Smooth muscle cell (in vitro differentiated cells): Measurements from ENCODE around the gene SRGAP2. TPM values are rescaled to one million over a fixed set of nuclear protein-coding genes. Genes with fewer than 3 reads are reported as not detected.
"Not testable (repeated sequence)": the region's sequence is repeated elsewhere in the genome, so short reads cannot be mapped to it uniquely, and the experiment has no call there.

Experiments used
- DNase-seq: peaks from one replicate; lab custom pipeline; 2025; ENCODE audit not compliant: unreplicated experiment; lab: John Stamatoyannopoulos, UW
- H2AFZ ChIP-seq: fragments of 200-600 bp; sonication (generic); 2 replicates; pipeline ENCODE4 v1.6.0; 2016; ENCODE audit warnings: antibody characterized with exemption, low read depth, mild to moderate bottlenecking
- H3F3A ChIP-seq: fragments of 200-600 bp; sonication (generic); 2 replicates; pipeline ENCODE4 v1.6.0; 2017; ENCODE audit warnings: antibody characterized with exemption, low read depth
- H3K27ac ChIP-seq: fragments of 200-600 bp; sonication (generic); 2 replicates; pipeline ENCODE4 v1.5.1; 2016; ENCODE audit warnings: low read depth, mild to moderate bottlenecking
- H3K27me3 ChIP-seq: fragments of 200-600 bp; sonication (generic); 2 replicates; pipeline ENCODE4 v1.6.1; 2016; ENCODE audit warnings: low read depth, mild to moderate bottlenecking
- H3K36me3 ChIP-seq: fragments of 200-600 bp; sonication (generic); 2 replicates; pipeline ENCODE4 v1.5.1; 2016; ENCODE audit warnings: low read depth
- H3K4me1 ChIP-seq: fragments of 200-600 bp; sonication (generic); 2 replicates; pipeline ENCODE4 v1.5.1; 2016; ENCODE audit warnings: low read depth
- H3K4me2 ChIP-seq: fragments of 200-600 bp; sonication (generic); 2 replicates; pipeline ENCODE4 v1.6.0; 2016; ENCODE audit warnings: mild to moderate bottlenecking
- H3K4me3 ChIP-seq: fragments of 200-600 bp; sonication (generic); 2 replicates; pipeline ENCODE4 v1.5.1; 2016; ENCODE audit warnings: mild to moderate bottlenecking
- H3K79me2 ChIP-seq: fragments of 200-600 bp; sonication (generic); 2 replicates; pipeline ENCODE4 v1.6.0; 2016; ENCODE audit warnings: low read depth, mild to moderate bottlenecking
- H3K9ac ChIP-seq: fragments of 200-600 bp; sonication (generic); 2 replicates; pipeline ENCODE4 v1.6.0; 2016; ENCODE audit warnings: low read depth
- H3K9me3 ChIP-seq: fragments of 200-600 bp; sonication (generic); replicated peaks from 2 replicates; pipeline ENCODE4 v1.5.1; 2016; ENCODE audit warnings: low read depth
- H4K20me1 ChIP-seq: fragments of 200-600 bp; sonication (generic); 2 replicates; pipeline ENCODE4 v1.6.0; 2016; ENCODE audit warnings: low read depth
- WGBS: methylation state at CpG from one replicate; pipeline ENCODE4 v1.1.7; 2016; ENCODE audit warnings: low lambda C conversion rate; 5-methylcytosine and 5-hydroxymethylcytosine counted together
- polyA plus RNA-seq: library from polyadenylated mRNA; unstranded; fragments of >200 nt; fragmentation: Nextera tagmentation; extraction: Ambion mirVana; gene quantifications from 2 replicates; pipeline ENCODE4 v1.2.1, GENCODE V29; 2016
- total RNA-seq: library from RNA; depleted of rRNA; stranded (reverse); fragments of >200 nt; gene quantifications from 2 replicates; pipeline ENCODE4 v1.2.3, GENCODE V29; 2014

The SRGAP2 gene
- total and polyA plus RNA-seq, 2 experiments from 2014 or later = 28.0 to 62.9 TPM

- WGBS = 80% methylated on average over 4 of the region's 4 CpGs
- H3K9me3 ChIP-seq, H3F3A ChIP-seq, H3K4me2 ChIP-seq, H3K27me3 ChIP-seq, H3K79me2 ChIP-seq, H3K9ac ChIP-seq, H3K27ac ChIP-seq, H3K4me1 ChIP-seq, H3K36me3 ChIP-seq, H4K20me1 ChIP-seq, H2AFZ ChIP-seq, H3K4me3 ChIP-seq, DNase-seq: not testable (repeated sequence)
These were observed 22.0 kb downstream of the SRGAP2 start for GRCh38 chr1:206225386-206225785.

GRCh38 chr1:206226886-206227285, 23.5 kb downstream of the SRGAP2 start:
- not testable (repeated sequence) for H3K79me2 ChIP-seq, H3K4me3 ChIP-seq, H2AFZ ChIP-seq, H3K36me3 ChIP-seq, H3K4me1 ChIP-seq, H3K9ac ChIP-seq, H3K9me3 ChIP-seq, H3F3A ChIP-seq, H4K20me1 ChIP-seq, DNase-seq, H3K27me3 ChIP-seq, H3K4me2 ChIP-seq
- WGBS = 42% methylated on average over 4 of the region's 5 CpGs
- peak overlapping the region; percentile 49 for H3K27ac ChIP-seq

GRCh38 chr1:206229286-206229685, 25.9 kb downstream of the SRGAP2 start:
- H3K27me3 ChIP-seq, H3F3A ChIP-seq, H3K9ac ChIP-seq, DNase-seq, H3K4me1 ChIP-seq, H2AFZ ChIP-seq, H3K79me2 ChIP-seq, H3K36me3 ChIP-seq, H3K4me2 ChIP-seq, H3K4me3 ChIP-seq, H3K9me3 ChIP-seq, H3K27ac ChIP-seq, H4K20me1 ChIP-seq: not testable (repeated sequence)
- WGBS = 54% methylated on average over 2 of the region's 2 CpGs

GRCh38 chr1:206231989-206232388, 28.6 kb downstream of the SRGAP2 start:
- not testable (repeated sequence) for H3K4me2 ChIP-seq, H3K9ac ChIP-seq, H3F3A ChIP-seq, H3K4me1 ChIP-seq, H3K36me3 ChIP-seq, DNase-seq, H3K27me3 ChIP-seq, H3K79me2 ChIP-seq, H3K4me3 ChIP-seq, H3K9me3 ChIP-seq, H2AFZ ChIP-seq, H4K20me1 ChIP-seq
- peak overlapping the region; percentile 72 for H3K27ac ChIP-seq
- WGBS = 14% methylated on average over 9 of the region's 9 CpGs

GRCh38 chr1:206232970-206233645, 29.8 kb downstream of the SRGAP2 start:
- not testable (repeated sequence) for H3K4me3 ChIP-seq, DNase-seq, H3K27ac ChIP-seq, H4K20me1 ChIP-seq, H3K4me1 ChIP-seq, H3K9ac ChIP-seq, H3K9me3 ChIP-seq, H3K27me3 ChIP-seq, H2AFZ ChIP-seq, H3K79me2 ChIP-seq, H3K36me3 ChIP-seq, H3K4me2 ChIP-seq, H3F3A ChIP-seq
- 17% methylated on average over 2 of the region's 5 CpGs for WGBS

- H3K9me3 ChIP-seq, H3K4me3 ChIP-seq, H3F3A ChIP-seq, H3K9ac ChIP-seq, H3K36me3 ChIP-seq, H4K20me1 ChIP-seq, H3K4me2 ChIP-seq, H3K4me1 ChIP-seq, H3K79me2 ChIP-seq, DNase-seq, H3K27ac ChIP-seq, H3K27me3 ChIP-seq, H2AFZ ChIP-seq: not testable (repeated sequence)
- WGBS = 84% methylated on average over 3 of the region's 3 CpGs
These were observed 31.0 kb downstream of the SRGAP2 start for GRCh38 chr1:206234189-206234916.

- not testable (repeated sequence) for H3K4me3 ChIP-seq, H3K79me2 ChIP-seq, H3K4me1 ChIP-seq, H2AFZ ChIP-seq, H3K27me3 ChIP-seq, DNase-seq, H4K20me1 ChIP-seq, H3K36me3 ChIP-seq, H3K4me2 ChIP-seq, H3K9ac ChIP-seq, H3K27ac ChIP-seq, H3F3A ChIP-seq, H3K9me3 ChIP-seq
- WGBS = no CpG with 5 or more reads among the region's 2 CpGs
These were observed 31.8 kb downstream of the SRGAP2 start for GRCh38 chr1:206235190-206235589.

- H3K79me2 ChIP-seq, H4K20me1 ChIP-seq, H3K9me3 ChIP-seq, H3K27ac ChIP-seq, H2AFZ ChIP-seq, H3F3A ChIP-seq, H3K9ac ChIP-seq, H3K4me3 ChIP-seq, DNase-seq, H3K27me3 ChIP-seq, H3K4me2 ChIP-seq, H3K4me1 ChIP-seq, H3K36me3 ChIP-seq: not testable (repeated sequence)
- 90% methylated on average over 4 of the region's 4 CpGs for WGBS
These were observed 36.9 kb downstream of the SRGAP2 start for GRCh38 chr1:206240288-206240687.
